KOPT-K1 (cell line): ENCODE data around the gene GPR39.

Experiments
- H3K27ac ChIP-seq: fragments of 200-600 bp; sonication (generic); 2 replicates; pipeline ENCODE4 v1.5.1; 2016; ENCODE audit warnings: antibody characterized with exemption, mild to moderate bottlenecking, low read depth, low read length; ENCODE audit not compliant: poor library complexity, severe bottlenecking
- H3K36me3 ChIP-seq: fragments of 200-600 bp; sonication (generic); 2 replicates; pipeline ENCODE4 v1.5.1; 2017; ENCODE audit warnings: antibody characterized with exemption, mild to moderate bottlenecking, low read length, moderate library complexity; ENCODE audit not compliant: insufficient read depth
- H3K9me3 ChIP-seq: fragments of 200-600 bp; sonication (generic); 2 replicates; pipeline ENCODE4 v1.5.1; 2017; ENCODE audit warnings: antibody characterized with exemption, low read length, mild to moderate bottlenecking; ENCODE audit not compliant: insufficient read depth, poor library complexity, severe bottlenecking

Gene GPR39

GRCh38 chr2:132422736-132423135 lies 6.1 kb downstream of the GPR39 start:
- Histone ChIP-seq H3K36me3 (no peaks in the 10 kb centered on the region), H3K9me3 (no peaks in the 10 kb centered on the region), H3K27ac (no peak overlapping the region)

- Histone ChIP-seq H3K36me3 (no peaks in the 10 kb centered on the region), H3K9me3 (no peaks in the 10 kb centered on the region), H3K27ac (no peak overlapping the region)
Observed at GRCh38 chr2:132424526-132425121, 8.0 kb downstream of the GPR39 start.

GRCh38 chr2:132426033-132426432 lies 9.4 kb downstream of the GPR39 start:
- Histone ChIP-seq H3K36me3 (no peaks in the 10 kb centered on the region), H3K27ac (no peak overlapping the region), H3K9me3 (no peaks in the 10 kb centered on the region)

GRCh38 chr2:132426656-132427055 lies 10.1 kb downstream of the GPR39 start:
- Histone ChIP-seq H3K36me3 (no peaks in the 10 kb centered on the region), H3K9me3 (no peaks in the 10 kb centered on the region), H3K27ac (no peak overlapping the region)

GRCh38 chr2:132429351-132429750 lies 12.7 kb downstream of the GPR39 start:
- H3K36me3 ChIP-seq = no peaks in the 10 kb centered on the region
- no peaks in the 10 kb centered on the region for H3K9me3 ChIP-seq
- H3K27ac ChIP-seq = no peak overlapping the region

GRCh38 chr2:132429941-132430573 lies 13.5 kb downstream of the GPR39 start:
- H3K9me3 ChIP-seq = no peaks in the 10 kb centered on the region
- H3K36me3 ChIP-seq = no peaks in the 10 kb centered on the region
- no peak overlapping the region for H3K27ac ChIP-seq

- H3K27ac ChIP-seq = no peak overlapping the region
- no peaks in the 10 kb centered on the region for H3K36me3 ChIP-seq
- H3K9me3 ChIP-seq = no peaks in the 10 kb centered on the region
Observed at GRCh38 chr2:132430895-132431294, 14.3 kb downstream of the GPR39 start.

GRCh38 chr2:132437852-132438669 lies 21.5 kb downstream of the GPR39 start:
- no peaks in the 10 kb centered on the region for H3K36me3 ChIP-seq
- no peak overlapping the region for H3K27ac ChIP-seq
- H3K9me3 ChIP-seq = no peaks in the 10 kb centered on the region

GRCh38 chr2:132438691-132439090 lies 22.1 kb downstream of the GPR39 start:
- H3K9me3 ChIP-seq = no peaks in the 10 kb centered on the region
- no peak overlapping the region for H3K27ac ChIP-seq
- no peaks in the 10 kb centered on the region for H3K36me3 ChIP-seq

- no peaks in the 10 kb centered on the region for H3K9me3 ChIP-seq
- no peak overlapping the region for H3K27ac ChIP-seq
Observed at GRCh38 chr2:132439703-132440398, 23.2 kb downstream of the GPR39 start.

GRCh38 chr2:132441051-132441450 lies 24.4 kb downstream of the GPR39 start:
- Histone ChIP-seq H3K27ac (no peak overlapping the region), H3K9me3 (no peaks in the 10 kb centered on the region), H3K36me3 (no peaks in the 10 kb centered on the region)

More at GRCh38 chr2:132439703-132440398, 23.2 kb downstream of the GPR39 start:
- no peaks in the 10 kb centered on the region for H3K36me3 ChIP-seq

- no peaks in the 10 kb centered on the region for H3K9me3 ChIP-seq
- no peaks in the 10 kb centered on the region for H3K36me3 ChIP-seq
- H3K27ac ChIP-seq = no peak overlapping the region
Observed at GRCh38 chr2:132442278-132442677, 25.7 kb downstream of the GPR39 start.

- Histone ChIP-seq H3K9me3 (no peaks in the 10 kb centered on the region), H3K36me3 (no peaks in the 10 kb centered on the region), H3K27ac (no peak overlapping the region)
Observed at GRCh38 chr2:132443106-132443505, 26.5 kb downstream of the GPR39 start.

- no peak overlapping the region for H3K27ac ChIP-seq
- no peaks in the 10 kb centered on the region for H3K36me3 ChIP-seq
- no peaks in the 10 kb centered on the region for H3K9me3 ChIP-seq
Observed at GRCh38 chr2:132446444-132446843, 29.8 kb downstream of the GPR39 start.

GRCh38 chr2:132448331-132448730 lies 31.7 kb downstream of the GPR39 start:
- Histone ChIP-seq H3K9me3 (no peaks in the 10 kb centered on the region), H3K27ac (no peak overlapping the region), H3K36me3 (no peaks in the 10 kb centered on the region)
